Measurements from ENCODE around the gene SYPL2.
"Not testable (repeated sequence)": the region's sequence is repeated elsewhere in the genome, so short reads cannot be mapped to it uniquely, and the experiment has no call there.

SYPL2 gene

DNA sequence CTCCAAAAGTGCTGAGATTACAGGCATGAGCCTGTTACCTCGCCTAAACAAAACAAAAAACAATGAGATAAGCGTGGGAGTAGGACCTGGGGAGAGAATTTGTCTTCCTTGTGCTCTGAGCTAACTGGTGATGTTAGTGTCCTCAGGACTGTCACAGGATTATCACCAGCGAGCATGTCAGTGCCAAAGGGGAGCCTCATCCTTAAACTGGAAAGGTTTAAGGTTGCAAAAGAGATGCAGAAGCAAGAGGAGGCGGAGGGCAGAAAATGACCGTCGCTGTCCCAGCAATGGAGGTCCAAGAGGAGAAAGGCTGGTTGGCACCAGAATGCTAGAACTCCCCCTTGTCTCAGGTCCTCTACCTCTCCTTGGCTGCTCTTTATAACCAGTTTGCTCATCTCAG, 3.9 kb downstream of the SYPL2 start:
- DNase-seq (ENCODE audit: low read depth, low spot score), result no peak

DNA sequence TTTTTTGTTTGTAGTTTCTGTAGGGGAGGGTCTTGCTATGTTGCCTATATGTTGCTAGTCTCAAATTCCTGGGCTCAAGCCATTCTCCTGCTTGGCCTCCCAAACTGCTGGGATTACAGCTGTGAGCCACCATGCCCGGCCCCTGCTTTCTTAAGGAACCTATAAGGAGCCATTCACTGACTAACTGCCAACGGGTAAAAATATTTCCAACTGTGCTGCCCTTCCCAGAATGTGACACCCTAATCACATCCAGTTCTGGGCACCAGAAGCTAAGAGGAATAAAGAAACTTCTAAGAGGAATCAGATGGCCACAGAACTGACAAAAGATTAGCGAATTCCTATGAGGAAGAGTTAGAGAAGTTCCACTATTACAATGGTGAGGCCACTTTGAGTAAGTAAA, 6.4 kb downstream of the SYPL2 start:
- DNase-seq (ENCODE audit: low read depth, low spot score), result no peak

DNA sequence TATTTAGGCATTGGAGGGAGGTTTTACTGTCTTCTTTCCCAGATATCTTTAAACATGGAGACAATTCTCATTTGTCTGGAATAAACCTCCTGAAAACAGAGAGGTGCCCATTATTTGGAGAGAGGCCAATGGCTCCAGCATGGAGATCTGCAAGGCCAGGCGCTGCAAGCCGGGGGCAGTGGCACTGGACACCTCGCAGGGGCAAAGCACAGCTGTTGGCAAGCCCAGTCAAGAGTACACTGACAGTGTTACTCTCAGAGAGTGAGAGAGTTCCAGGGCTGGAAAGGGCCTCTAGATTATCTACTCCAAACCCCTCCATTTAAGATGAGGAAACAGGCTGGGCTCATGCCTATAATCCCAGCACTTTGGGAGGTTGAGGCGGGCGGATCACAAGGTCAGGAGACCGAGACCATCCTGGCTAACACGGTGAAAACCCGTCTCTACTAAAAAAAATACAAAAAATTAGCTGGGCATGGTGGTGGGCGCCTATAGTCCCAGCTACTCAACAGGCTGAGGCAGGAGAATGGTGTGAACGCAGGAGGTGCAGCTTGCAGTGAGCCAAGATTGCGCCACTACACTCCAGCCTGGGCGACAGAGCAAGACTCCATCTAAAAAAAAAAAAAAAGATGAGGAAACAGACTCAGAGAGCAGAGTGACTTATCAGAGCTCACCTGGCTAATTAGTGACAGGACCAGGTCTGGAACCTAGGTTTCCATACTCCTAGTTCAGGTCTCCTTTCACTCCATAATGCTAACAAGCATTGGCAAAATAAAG, 7.1 kb downstream of the SYPL2 start:
- not testable (repeated sequence) for DNase-seq (ENCODE audit: low read depth, low spot score)

DNA sequence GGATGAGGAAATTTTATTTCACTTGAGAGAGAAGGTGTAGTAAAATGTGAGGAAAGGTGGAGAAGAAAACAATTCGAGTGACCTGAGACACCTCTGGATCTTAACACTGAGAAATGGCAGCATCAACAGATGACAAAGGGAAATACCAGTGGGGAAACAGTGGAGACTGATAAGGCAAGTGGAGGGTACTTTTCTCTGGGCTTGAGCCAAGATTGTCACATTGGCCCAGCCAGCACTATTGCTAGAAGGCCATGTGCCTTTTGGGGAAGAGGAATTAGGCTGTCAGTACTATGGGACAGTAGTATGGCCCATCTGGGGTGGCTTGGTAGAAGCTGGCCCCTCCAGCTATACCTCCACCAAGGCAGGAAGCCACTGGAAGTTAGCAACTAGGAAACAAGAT, 8.4 kb downstream of the SYPL2 start:
- no peak for DNase-seq (ENCODE audit: low read depth, low spot score)

DNA sequence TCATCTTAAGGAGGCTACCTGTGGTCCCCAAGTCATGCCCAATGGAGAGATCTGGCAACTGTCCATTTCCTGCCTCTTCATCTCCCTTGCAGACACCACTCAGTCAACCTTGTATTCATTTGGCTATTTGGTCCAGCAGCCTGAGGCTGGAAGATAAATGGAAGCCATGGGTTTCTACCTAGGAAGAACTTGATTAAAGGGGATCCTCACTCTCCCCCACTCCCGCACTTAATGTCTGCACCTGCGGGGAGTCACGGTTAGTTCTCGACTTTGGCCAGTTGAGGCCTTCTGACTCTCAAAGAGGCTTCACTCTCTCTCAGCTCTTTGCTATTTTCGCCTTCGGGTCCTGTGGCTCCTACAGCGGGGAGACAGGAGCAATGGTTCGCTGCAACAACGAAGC, 8.9 kb downstream of the SYPL2 start:
- DNase-seq (ENCODE audit: low read depth, low spot score), result no peak

DNA sequence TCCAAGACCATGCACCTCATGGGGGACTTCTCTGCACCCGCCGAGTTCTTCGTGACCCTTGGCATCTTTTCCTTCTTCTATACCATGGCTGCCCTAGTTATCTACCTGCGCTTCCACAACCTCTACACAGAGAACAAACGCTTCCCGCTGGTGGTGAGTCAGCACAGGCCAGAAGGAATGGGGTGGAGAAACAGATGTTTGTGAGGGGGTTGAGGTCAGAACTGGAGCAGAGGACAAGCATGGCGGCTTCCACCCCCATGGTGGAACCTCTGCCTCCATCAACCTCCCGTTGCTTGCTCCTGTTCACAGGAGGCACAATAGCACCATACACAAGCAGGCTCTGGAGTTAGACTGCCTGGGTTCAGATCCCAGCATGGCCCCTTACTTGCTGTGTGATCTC, 10.5 kb downstream of the SYPL2 start:
- no peak for DNase-seq (ENCODE audit: low read depth, low spot score)

DNA sequence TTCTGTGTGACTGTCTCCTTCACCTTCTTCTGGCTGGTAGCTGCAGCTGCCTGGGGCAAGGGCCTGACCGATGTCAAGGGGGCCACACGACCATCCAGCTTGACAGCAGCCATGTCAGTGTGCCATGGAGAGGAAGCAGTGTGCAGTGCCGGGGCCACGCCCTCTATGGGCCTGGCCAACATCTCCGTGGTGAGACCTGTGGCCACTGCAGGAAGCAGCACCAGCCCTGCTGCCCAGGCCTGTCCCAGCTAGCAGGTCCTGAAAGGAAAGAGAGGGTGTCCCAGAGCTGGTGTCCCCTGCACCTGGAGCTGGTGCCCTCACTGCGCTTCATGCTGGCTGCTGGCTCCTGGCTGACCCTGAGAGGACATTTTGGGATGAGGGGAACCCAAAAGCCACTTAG, 11.5 kb downstream of the SYPL2 start:
- DNase-seq (ENCODE audit: low read depth, low spot score), result no peak

DNA sequence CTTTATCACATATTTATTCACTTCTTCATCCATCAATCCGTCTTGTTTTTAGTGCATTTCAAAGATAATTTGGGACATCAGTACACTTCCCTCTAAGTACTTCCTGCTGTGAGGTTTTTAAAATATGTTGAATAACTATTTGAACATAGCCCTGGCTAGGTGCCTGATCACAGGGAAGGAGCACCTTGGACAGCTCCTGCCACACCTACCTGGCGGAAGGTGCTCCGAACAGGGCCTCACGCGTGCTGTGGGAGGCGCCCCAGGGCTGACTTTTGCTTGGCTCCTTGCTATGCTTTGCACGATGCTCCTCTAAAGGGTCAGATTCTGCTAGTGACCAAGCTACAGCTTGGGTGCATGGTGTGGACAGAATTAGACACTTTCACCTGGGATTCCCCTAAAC, 12.5 kb downstream of the SYPL2 start:
- DNase-seq (ENCODE audit: low read depth, low spot score), result no peak

DNA sequence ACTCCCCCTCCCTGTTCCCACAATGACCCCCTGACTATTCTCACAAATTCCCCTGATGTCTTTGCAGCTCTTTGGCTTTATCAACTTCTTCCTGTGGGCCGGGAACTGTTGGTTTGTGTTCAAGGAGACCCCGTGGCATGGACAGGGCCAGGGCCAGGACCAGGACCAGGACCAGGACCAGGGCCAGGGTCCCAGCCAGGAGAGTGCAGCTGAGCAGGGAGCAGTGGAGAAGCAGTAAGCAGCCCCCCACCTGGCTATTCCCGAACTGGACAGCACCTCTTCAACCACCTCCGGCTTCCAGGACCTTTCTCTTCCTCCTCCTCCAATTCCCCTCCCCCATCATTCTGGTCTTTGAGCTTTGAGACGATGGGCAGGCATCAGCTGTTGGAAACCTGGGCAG, 13.0 kb downstream of the SYPL2 start:
- DNase-seq (ENCODE audit: low read depth, low spot score), result no peak

DNA sequence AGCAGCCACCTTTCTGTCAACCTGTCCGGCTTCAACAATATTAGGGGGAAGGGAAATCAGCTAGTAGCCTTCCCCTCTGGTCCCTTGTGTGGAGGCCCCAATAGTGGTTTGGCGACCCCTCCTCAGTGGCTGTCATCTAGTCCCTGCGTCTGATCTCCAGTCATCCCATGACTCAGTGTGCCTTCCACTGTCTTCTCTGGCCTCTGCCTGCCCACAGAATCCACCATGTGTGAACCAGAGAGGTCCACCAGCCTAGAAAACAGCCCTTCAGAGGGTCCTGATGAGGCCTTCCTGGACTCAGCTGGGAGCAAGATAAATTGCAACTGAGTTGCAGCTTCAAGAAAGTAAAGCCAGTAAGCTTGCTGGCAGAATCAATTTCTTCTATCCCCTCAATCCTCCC, 13.6 kb downstream of the SYPL2 start:
- DNase-seq (ENCODE audit: low read depth, low spot score), result no peak

DNA sequence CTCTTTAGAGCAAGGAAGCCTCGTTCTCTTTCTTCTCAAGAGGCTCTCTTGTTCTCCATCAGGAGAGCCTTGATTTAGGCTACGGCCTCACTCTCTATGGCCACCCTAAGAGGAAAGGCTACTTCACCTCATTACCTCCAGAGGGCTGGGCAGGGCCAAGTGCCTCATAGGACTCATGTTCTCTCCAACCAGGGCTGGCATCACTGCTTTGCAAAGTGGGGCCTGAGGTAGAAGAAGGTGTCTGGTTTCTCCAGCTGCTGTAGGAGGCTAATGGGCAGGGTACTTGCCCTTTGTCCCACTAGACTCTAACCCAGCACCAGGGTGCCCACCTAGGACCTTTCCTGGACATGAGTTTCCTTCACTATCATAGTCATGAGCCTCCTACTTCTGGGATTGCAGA, 15.3 kb downstream of the SYPL2 start:
- no peak for DNase-seq (ENCODE audit: low read depth, low spot score)

DNA sequence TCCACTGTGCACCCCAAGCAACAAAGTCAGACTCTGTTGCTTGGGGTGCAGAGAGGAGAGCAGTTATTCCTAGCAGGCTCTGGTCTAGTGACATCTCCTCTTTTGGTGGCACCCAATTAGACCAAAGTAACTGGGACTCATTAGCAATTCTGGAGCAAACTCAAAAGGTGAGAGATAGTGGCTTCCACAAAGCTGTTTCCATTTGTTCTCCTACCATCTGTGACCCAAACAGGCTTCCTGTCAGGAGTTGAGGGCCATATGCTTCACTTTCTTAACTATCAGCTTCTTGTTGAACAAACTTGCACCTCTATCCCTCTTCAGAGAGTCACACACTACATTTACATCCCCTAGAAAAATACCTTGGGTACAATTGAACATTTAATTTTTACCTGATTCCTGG, 15.9 kb downstream of the SYPL2 start:
- no peak for DNase-seq (ENCODE audit: low read depth, low spot score)

DNA sequence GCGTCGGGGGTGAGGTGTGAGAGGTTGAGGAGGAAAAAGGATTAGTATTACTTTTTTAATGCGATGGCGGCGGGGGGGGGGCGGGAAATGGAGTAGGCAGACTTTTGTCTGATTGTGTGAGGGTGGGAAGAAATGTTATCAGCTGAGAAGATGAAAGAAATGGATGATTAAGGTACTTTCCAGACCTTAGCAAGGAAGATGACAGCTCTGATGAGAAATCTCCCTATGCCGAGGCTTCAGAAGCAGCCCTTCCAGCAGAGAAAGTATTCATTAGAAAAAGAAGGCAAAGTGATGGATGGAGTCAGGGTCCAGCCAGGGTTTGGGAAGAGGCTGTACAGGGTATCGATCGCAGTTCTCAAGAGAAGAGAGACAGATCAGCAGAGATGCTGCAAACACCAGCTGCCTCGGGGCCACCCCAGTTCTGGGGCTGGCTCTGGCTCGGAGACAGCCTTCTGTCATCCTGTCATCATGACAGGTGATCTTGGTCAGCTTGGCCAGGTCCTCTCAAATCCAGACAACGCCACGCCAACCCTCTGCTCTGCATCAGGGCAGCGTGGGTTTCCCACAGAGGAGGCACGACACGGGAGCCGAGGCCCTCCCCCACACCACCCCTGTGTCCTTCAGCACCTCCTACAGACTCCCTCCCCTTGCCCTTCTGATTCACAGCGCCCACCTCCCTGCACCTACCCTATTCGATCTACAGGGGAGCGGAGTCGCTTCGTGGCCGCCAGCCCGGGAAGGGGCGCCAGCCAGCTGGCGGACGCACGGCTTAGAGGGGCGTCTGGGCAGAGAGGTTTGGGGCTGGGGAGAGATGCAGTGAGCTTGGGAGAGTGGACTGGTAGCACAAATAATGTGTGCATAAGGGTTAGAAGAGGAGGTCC, 16.7 kb downstream of the SYPL2 start:
- no peak for DNase-seq (ENCODE audit: low read depth, low spot score)

DNA sequence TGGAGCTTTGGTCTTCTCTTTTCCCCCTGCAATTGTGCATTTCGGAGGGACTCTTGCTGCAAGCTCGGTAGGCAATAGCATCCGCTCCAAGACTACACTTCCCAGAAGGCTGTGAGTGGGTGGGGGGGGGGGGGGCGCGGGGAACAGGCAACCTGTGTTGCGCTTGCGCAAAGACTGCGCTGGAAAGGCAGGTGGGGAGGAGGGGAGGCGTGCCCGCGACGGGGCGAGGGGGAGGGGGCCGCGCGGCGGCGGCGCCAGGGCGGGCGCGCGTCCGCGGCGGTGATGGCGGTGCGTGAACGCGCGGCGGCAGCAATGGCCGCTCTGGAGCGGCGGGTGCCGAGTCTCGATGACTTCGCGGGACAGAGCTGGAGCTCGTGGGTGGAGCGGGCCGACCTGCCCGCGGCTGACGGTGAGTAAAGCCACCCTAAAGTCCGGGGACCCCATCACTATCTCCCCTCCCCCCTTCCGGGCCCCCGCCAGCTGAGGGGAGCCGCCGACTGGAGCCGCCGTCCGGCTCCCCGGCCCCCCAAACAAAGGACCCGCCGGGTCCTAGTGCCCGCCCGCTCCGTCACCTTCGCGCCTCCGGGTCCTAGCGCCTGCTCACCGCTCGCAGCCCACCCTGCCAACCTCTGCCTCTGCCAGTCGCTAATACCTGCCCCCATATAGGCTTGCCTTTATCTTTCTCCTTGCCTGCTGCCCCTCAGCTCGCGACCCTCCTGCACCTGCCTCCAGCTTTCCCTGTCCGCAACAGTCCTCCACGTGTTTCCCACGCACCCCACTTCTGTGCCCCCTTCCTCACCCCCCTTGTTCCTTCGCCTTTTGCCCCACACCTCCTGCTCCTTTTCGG, 17.5 kb downstream of the SYPL2 start, which contains the start of gene ATXN7L2:
Gene ATXN7L2, plus strand, starts transcription at position 234 of the 847 bp plus-strand sequence. Its CDS starts 49 bp downstream, at position 283.
- DNase-seq (ENCODE audit: low read depth, low spot score), result peak; percentile 83

DNA sequence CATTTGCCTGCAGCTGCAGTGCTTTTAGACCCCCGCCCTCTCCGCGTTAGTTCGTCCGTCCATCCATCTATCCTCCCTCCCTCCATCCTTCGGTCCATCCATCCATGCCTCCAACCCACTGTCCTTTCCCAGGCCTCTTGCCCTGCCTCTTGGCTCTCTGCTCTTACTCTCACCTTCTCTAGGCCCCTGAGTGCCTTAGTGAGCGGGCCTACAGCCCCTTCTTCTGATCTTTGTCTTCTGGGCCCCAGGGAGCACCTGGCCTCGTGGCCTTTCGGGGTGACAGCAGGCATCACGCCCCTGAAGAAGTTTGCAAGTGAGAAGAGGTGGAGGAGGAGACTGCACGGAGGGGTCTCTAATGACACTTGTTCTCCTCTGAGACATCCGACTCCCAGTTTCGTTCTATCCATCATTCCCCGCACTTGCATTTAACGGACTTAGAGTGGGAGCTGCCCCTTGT, 18.2 kb downstream of the SYPL2 start:
- DNase-seq (ENCODE audit: low read depth, low spot score), result no peak

DNA sequence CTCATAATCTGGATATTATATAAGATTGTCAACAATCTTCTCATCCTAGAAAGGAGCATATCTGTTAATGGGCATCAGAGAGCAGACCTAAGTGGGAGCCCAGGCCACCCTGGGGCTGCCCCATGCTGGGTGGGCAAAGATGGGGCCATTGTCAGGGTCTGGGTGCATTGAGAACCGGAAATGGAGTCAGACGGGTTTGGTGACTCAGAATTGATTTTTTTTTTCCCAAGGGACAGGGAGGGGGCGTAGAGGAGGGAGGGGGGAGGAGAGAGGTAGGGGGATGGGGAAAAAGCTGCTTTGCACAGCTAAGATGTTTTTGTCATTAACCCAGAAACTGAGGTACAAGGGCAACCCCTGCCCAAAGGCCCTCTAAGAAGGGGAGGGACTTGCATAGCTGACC, 18.7 kb downstream of the SYPL2 start:
- DNase-seq (ENCODE audit: low read depth, low spot score), result no peak

DNA sequence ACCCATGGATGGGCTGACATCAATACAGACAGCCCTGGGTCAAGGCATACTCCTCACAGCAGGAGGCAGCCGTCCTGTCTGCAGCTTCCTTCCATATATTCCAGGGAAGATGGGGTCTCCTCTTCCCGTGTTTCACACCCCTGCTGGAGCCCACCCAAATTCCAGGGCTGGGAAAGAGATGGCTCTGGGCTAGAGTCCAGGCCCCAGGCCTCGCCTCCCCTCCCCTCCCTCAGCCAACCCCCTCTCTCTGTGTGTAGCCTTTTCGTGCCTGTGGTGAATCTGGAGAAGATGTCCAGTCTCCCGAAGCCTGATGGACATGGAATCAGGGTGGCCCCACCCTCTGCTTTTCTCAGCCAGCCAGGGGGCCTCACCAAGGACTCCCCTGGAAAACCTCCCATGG, 20.9 kb downstream of the SYPL2 start:
- no peak for DNase-seq (ENCODE audit: low read depth, low spot score)

DNA sequence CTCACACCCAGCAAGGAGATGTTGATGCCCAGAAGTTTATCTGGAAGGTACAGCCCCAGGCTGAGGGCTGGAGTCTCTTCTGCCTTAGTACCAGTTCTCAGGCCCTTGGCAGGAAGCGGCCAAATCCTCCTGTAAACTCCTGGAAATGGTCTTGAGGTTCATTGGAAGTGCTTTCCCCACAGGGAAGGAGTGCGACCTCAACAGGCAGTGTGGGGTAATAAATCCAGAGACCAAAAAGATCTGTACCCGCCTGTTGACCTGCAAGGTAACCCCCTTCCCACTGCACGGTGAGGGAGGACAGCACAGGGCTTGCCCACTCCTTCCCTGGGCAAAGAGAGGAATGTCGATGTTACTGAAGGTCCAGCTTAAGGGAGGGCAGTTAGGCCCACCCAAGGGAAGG, 21.9 kb downstream of the SYPL2 start:
- DNase-seq (ENCODE audit: low read depth, low spot score), result no peak

DNA sequence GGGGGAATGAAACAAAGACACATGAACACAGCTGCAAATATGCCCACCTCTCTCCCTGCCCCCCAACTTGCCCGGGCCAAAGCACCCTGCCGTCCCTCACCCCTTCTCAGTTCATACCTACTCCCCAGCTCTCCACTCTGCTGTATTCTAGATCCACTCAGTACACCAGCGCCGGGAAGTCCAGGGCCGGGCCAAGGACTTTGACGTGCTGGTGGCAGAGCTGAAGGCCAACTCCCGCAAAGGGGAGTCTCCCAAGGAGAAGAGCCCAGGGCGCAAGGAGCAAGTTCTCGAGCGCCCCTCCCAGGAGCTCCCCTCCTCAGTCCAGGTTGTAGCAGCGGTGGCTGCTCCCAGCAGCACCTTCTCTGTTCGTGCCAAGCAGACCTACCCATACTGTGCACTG, 22.4 kb downstream of the SYPL2 start:
- no peak for DNase-seq (ENCODE audit: low read depth, low spot score)

DNA sequence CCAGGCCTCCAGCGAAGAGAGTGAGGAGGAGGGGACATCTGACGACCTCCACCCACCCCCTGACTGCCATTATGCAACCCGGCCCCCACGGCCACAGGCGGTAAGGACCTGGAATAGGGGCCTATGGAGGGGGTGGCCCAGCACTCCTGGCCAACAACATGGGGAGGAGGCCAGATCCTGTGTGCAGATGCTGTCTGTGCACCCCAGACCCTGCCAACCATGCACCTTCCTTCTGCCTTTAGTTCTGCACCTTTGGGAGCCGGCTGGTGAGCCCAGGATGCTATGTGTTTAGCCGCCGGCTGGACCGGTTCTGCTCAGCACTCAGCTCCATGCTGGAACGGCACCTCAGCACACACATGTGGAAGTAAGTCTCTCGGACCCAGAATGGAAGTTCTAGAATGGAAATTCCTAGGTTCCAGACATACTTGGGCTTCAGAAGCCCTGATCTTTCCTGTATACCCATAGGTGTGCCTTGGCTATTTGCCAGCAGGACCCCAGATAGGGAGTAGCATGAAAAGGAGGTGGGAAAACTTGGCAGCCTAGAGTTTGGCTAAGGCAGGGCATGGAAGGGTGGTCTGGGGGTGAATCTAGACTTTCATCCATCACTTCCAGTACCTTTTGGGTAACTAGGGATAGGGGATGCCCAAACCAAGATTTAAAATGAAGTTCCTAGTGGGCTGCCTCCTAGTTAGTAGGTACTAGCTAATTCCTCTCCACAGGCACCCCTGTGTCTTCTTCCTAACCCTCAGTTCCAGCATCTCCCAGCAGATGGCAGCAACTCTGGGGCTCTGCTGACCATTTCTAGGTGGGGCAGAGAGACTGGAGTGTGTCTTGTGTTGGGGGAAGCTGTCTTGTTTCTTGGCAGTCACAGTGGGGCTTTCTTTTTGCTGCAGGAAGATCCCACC, 23.9 kb downstream of the SYPL2 start:
- peak; percentile 42 for DNase-seq (ENCODE audit: low read depth, low spot score)

DNA sequence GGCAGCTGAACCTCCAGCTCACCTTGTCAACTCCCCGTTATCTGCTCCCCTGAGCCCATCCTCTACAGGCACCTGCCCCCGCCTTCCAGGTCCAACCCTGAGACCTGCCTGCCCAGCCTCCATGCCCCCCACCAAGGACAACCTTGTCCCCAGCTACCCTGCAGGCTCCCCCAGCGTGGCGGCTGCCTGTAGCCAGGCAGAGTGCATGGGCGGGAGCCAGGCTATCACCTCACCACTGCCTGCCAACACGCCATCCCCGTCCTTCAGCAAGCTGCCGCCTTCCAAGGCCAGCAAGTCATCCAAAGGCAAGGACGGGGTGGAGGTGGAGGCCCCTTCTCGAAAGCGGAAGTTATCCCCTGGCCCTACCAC, 24.6 kb downstream of the SYPL2 start:
- DNase-seq (ENCODE audit: low read depth, low spot score), result no peak
